HepG2 (cell line): ENCODE data around the gene SLC6A9. TPM values are rescaled to one million over a fixed set of nuclear protein-coding genes. Genes with fewer than 3 reads are reported as not detected.

Experiments used
- ATAC-seq: fragments of 200-7000 bp; cut with Tn5 transposase; 3 replicates; pipeline ENCODE4 v1.9.1; 2020; ENCODE audit warnings: mild to moderate bottlenecking, moderate library complexity
- BruUV-seq: library from RNA; stranded (reverse); fragments of 400-500 nt; replicated peaks from 2 replicates; lab custom pipeline; 2021; lab: Mats Ljungman, UMichigan
- CTCF ChIA-PET: fragments of 300-600 bp; formaldehyde crosslinking; extraction: SDS; loops from one replicate; lab custom pipeline; 2021; ENCODE audit warnings: low total read pairs, inconsistent platforms, low intra/inter-chr PET ratio; lab: Yijun Ruan, JAX
- POLR2A ChIA-PET: fragments of 350-600 bp; sonication (Branson Sonifier 250); formaldehyde crosslinking; loops from one replicate; lab custom pipeline; 2020; ENCODE audit warnings: antibody characterized with exemption, inconsistent platforms; lab: Yijun Ruan, JAX
- DNase-seq: peaks from one replicate; pipeline ENCODE4 v3.0.0-alpha.2; 2015; ENCODE audit warnings: low spot score
- FAIRE-seq: peaks from 3 replicates; lab custom pipeline; 2011; peaks lifted over from hg19 to GRCh38; lab: Jason Lieb, UNC
- H2AFZ ChIP-seq: one replicate; pipeline ENCODE4 v1.6.1; 2011; ENCODE audit warnings: low read length, inconsistent platforms
- H3K27ac ChIP-seq: fragments of 300-600 bp; 3 replicates; pipeline ENCODE4 v1.8.0; 2011; ENCODE audit warnings: mixed run types, mild to moderate bottlenecking, mixed read lengths, low read length, inconsistent platforms; ENCODE audit not compliant: insufficient read depth; ENCODE audit errors: extremely low read length
- H3K27me3 ChIP-seq, 2 experiments: fragments of 200-600 bp in 1 of 2; 2 replicates in 1 of 2; 3 replicates in 1 of 2; pipeline versions ENCODE4 v1.6.0 to v1.8.0; 2011; ENCODE audit warnings: low read length in 2 of 2, mild to moderate bottlenecking in 2 of 2, moderate library complexity in 2 of 2, inconsistent platforms in 1 of 2; ENCODE audit not compliant: insufficient read depth in 2 of 2, control insufficient read depth in 1 of 2
- H3K36me3 ChIP-seq, 2 experiments: fragments of 200-600 bp in 1 of 2; replicated peaks in 1 of 2; 2 replicates in 1 of 2; 3 replicates in 1 of 2; pipeline versions ENCODE4 v1.5.1 to v1.8.0; 2011; ENCODE audit warnings: low read length in 2 of 2, inconsistent platforms in 1 of 2; ENCODE audit not compliant: insufficient read depth in 2 of 2, control insufficient read depth in 1 of 2
- H3K4me1 ChIP-seq: 2 replicates; pipeline ENCODE4 v1.5.1; 2012; ENCODE audit warnings: low read length, inconsistent platforms; ENCODE audit not compliant: insufficient read depth
- H3K4me2 ChIP-seq: 2 replicates; pipeline ENCODE4 v1.6.0; 2011; ENCODE audit warnings: low read depth, low read length, inconsistent platforms
- H3K4me3 ChIP-seq, 3 experiments: fragments of 200-600 bp in 1 of 3; sonication (generic), shearing (Covaris generic) in 1 of 3; replicated peaks in 1 of 3; 2 replicates each; pipeline ENCODE4 v1.5.1; 2011 to 2016; ENCODE audit warnings: low read length in 3 of 3, inconsistent platforms in 2 of 3, low read depth in 2 of 3, mild to moderate bottlenecking in 2 of 3, control low read depth in 1 of 3, mixed read lengths in 1 of 3; ENCODE audit not compliant: insufficient read depth in 1 of 3
- H3K79me2 ChIP-seq: one replicate; pipeline ENCODE4 v1.6.1; 2011; ENCODE audit warnings: low read length, inconsistent platforms; ENCODE audit not compliant: insufficient read depth
- H3K9ac ChIP-seq: 2 replicates; pipeline ENCODE4 v1.6.0; 2011; ENCODE audit warnings: mild to moderate bottlenecking, low read depth, low read length, inconsistent platforms; ENCODE audit not compliant: insufficient read depth
- H3K9me3 ChIP-seq: 2 replicates; pipeline ENCODE4 v1.5.1; 2012; ENCODE audit warnings: mild to moderate bottlenecking, low read length
- H4K20me1 ChIP-seq: 2 replicates; pipeline ENCODE4 v1.6.0; 2011; ENCODE audit warnings: inconsistent platforms, mild to moderate bottlenecking, low read length, moderate library complexity; ENCODE audit not compliant: insufficient read depth
- ADNP ChIP-seq: sonication (generic); formaldehyde crosslinking; IDR thresholded peaks from 2 replicates; pipeline ENCODE4 v1.4.0; 2020; ENCODE audit warnings: missing genetic modification reagents
- CENPX ChIP-seq: sonication (generic); formaldehyde crosslinking; IDR thresholded peaks from 2 replicates; pipeline ENCODE4 v1.9.0; 2021; ENCODE audit warnings: mild to moderate bottlenecking, missing genetic modification reagents, moderate library complexity
- ELF3 ChIP-seq: IDR thresholded peaks from 2 replicates; pipeline ENCODE4 v1.6.1; 2016; ENCODE audit warnings: missing genetic modification reagents, missing compliant biosample characterization
- HIVEP1 ChIP-seq: sonication (generic); formaldehyde crosslinking; IDR thresholded peaks from 2 replicates; pipeline ENCODE4 v1.4.0; 2020; ENCODE audit warnings: mild to moderate bottlenecking, missing genetic modification reagents
- HOXA3 ChIP-seq: sonication (generic); formaldehyde crosslinking; IDR thresholded peaks from 2 replicates; pipeline ENCODE4 v1.5.0; 2020; ENCODE audit warnings: missing genetic modification reagents
- PHF21A ChIP-seq: sonication (generic); formaldehyde crosslinking; IDR thresholded peaks from 2 replicates; pipeline ENCODE4 v1.5.0; 2020; ENCODE audit warnings: mild to moderate bottlenecking, missing genetic modification reagents
- SOX5 ChIP-seq: IDR thresholded peaks from 2 replicates; pipeline ENCODE4 v1.6.1; 2016; ENCODE audit warnings: borderline replicate concordance
- SSRP1 ChIP-seq: IDR thresholded peaks from 2 replicates; pipeline ENCODE4 v1.6.1; 2016; ENCODE audit warnings: control low read depth
- TCF7 ChIP-seq: sonication (generic); IDR thresholded peaks from 2 replicates; pipeline ENCODE4 v1.6.1; 2016; ENCODE audit warnings: antibody characterized with exemption, low read depth
- ZMAT3 ChIP-seq: sonication (generic); formaldehyde crosslinking; conservative IDR thresholded peaks from 2 replicates; pipeline ENCODE4 v1.7.0; 2021; ENCODE audit warnings: missing genetic modification reagents
- ZNF496 ChIP-seq: sonication (generic); formaldehyde crosslinking; IDR thresholded peaks from 2 replicates; pipeline ENCODE4 v1.8.1; 2023; ENCODE audit warnings: mild to moderate bottlenecking, moderate library complexity, missing genetic modification reagents; ENCODE audit not compliant: insufficient replicate concordance
- ZNF567 ChIP-seq: sonication (generic); formaldehyde crosslinking; IDR thresholded peaks from 2 replicates; pipeline ENCODE4 v1.8.1; 2023; ENCODE audit warnings: mild to moderate bottlenecking, missing genetic modification reagents, borderline replicate concordance
- ZNF652 ChIP-seq: IDR thresholded peaks from 2 replicates; pipeline ENCODE4 v1.6.1; 2016; ENCODE audit warnings: low read depth, borderline replicate concordance
- ZNF775 ChIP-seq: sonication (generic); formaldehyde crosslinking; IDR thresholded peaks from 2 replicates; pipeline ENCODE4 v1.4.0; 2020; ENCODE audit warnings: missing genetic modification reagents, mild to moderate bottlenecking, moderate library complexity, borderline replicate concordance
- WGBS: methylation state at CpG from one replicate; pipeline ENCODE4 v1.1.6; 2017; ENCODE audit warnings: low lambda C conversion rate; 5-methylcytosine and 5-hydroxymethylcytosine counted together
- in situ Hi-C: cut with HindIII; loops from 2 replicates; pipeline ENCODE4 v1.10.0; 2017; ENCODE audit warnings: low pct_unique_long_range_greater_than_20kb; ENCODE audit not compliant: extremely low pct_ligation_motif_present
- intact Hi-C: fragments of 100-400 bp; cut with micrococcal nuclease; formaldehyde crosslinking; loops from one replicate; pipeline ENCODE4 v1.10.0; 2022; ENCODE audit not compliant: unreplicated experiment
- polyA plus RNA-seq, 8 experiments: library from polyadenylated mRNA; depleted of rRNA in 3 of 8; stranded (reverse) in 7 of 8; unstranded in 1 of 8; fragments of >200 nt; fragmentation: Illumina TruSeq in 4 of 8; extraction: Trizol in 4 of 8; gene quantifications; 2 replicates each; pipeline versions ENCODE4 v1.2.1 to v1.2.3, GENCODE V29; 2011 to 2016; ENCODE audit warnings: low read depth in 4 of 8, missing spikeins in 1 of 8, mixed read lengths in 1 of 8; ENCODE audit not compliant: insufficient read depth in 1 of 8
- total RNA-seq, 5 experiments: library from RNA; depleted of rRNA; stranded (reverse); fragments of >200 nt; fragmentation: Illumina TruSeq; extraction: Trizol; gene quantifications; 2 replicates each; pipeline ENCODE4 v1.2.3, GENCODE V29; 2016; ENCODE audit warnings: low read depth in 1 of 5

SLC6A9 gene
- total and polyA plus RNA-seq, 2 of the 13 experiments (the other 11 are each of a cell fraction or from before 2014, with no cell fraction given): 8.5 to 9.9 TPM

DNA sequence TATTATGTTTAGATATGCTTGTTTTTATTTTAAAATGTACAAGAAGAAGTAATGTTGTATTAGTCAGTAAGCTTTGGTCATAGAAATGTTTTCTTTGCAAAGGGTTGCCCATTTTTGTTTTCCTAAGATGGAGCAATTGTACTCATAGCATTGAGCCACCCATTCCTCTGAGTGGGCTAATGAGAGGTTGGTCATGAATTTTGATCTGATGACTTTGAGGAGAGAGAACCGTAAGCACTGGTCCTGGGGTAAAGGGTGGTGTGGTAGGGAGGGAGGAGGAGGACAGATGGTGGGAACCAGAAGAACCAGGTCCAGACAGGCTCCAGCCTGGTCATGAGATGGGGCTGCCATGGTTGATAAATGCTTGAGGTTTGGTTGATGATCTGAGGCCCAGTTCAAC, 15.9 kb upstream of the SLC6A9 start:
- Histone ChIP-seq H3K9me3 (no peaks in the 10 kb centered on the region), H3K4me3 (no peak overlapping the region), H3K79me2 (no peaks in the 10 kb centered on the region), H3K36me3 (no peaks in the 10 kb centered on the region), H3K27ac (no peak overlapping the region), H3K9ac (no peak overlapping the region), H3K4me1 (peaks cover 37% of the 10 kb centered on the region), H2AFZ (no peak overlapping the region), H3K4me2 (no peak overlapping the region), H4K20me1 (no peaks in the 10 kb centered on the region), H3K27me3 (no peaks in the 10 kb centered on the region; a peak in 1 of 5 replicates)
- no peak for FAIRE-seq
- POLR2A ChIA-PET: no interaction called here
- ATAC-seq: no peak
- in situ Hi-C loops: loop anchor here (10.0 kb wide), 1 partner anchor 292 kb away; no protein-coding TSS in a partner anchor
- no peak for TF ChIP-seq TCF7
- no peak for TF ChIP-seq SOX5
- TF ChIP-seq CENPX (CRISPR knock-in tag): no peak
- no peak for TF ChIP-seq ZNF652
- TF ChIP-seq ZMAT3 (CRISPR knock-in tag): no peak
- no peak for TF ChIP-seq PHF21A (CRISPR knock-in tag)
- no peak for TF ChIP-seq ZNF496 (CRISPR knock-in tag)
- TF ChIP-seq ADNP (CRISPR knock-in tag): no peak
- no peak for TF ChIP-seq SSRP1 (CRISPR knock-in tag)
- TF ChIP-seq HIVEP1 (CRISPR knock-in tag): no peak
- TF ChIP-seq ZNF775 (CRISPR knock-in tag): no peak
- TF ChIP-seq HOXA3: no peak
- TF ChIP-seq ZNF567 (CRISPR knock-in tag): no peak
- no peak for TF ChIP-seq ELF3 (CRISPR knock-in tag)
- intact Hi-C loops: loop anchor here (1.0 kb wide), 1 partner anchor 284 kb away; no protein-coding TSS in a partner anchor
- no TSS peak for BruUV-seq
- CTCF ChIA-PET: interaction anchor here (1.4 to 2.9 kb wide), 2 partner anchors 42 to 52 kb away, joined by 6 to 15 read pairs; no protein-coding TSS in a partner anchor
- DNase-seq: no peak
- 53% methylated on average over 1 of the region's 1 CpG for WGBS
